ENCODE data around the gene ZBED5.
A peak's percentile ranks its signal among the peaks of the same experiment; 100 is the strongest.

Gene ZBED5

DNA sequence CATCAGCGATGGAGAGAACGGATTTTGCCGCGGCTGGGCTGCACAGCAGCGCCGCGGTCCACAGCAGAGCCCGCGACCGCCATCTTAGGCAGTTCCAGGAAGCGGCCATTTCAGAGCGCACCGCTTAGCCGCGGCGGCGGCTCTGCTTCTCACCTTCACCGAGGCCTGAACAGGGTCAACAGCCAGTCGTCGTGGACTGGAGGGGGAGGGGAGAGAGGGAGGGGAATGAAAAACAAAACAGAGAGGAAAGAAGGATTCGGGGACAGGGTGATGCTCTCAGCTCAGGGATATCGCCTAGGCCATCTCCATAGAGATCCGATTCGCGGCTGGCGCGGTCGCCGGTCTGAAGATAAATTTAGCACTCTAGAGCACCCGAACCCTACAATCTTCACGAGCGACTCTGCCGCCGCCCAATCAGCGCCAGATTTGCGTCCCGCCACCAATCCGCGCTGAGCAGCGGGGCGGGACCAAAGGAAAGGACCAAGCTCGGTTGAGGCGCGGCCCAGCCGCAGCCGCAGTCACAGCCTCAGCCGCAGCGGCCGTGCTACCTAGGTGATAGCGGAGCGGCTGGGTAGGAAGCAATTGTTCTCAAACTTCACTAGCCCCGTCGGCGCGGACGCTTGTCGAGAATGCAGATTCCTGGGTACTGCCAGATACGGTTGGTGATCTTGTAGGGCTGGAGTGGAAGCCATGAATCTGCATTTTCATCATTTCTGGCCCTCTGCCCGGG lies at the start of gene ZBED5:
Gene ZBED5 (minus strand): TSS at position 345 of the 730 bp plus-strand sequence. CDS start 3,108 bp downstream, outside the sequence.
- peak within 1 kb of the TSS; percentile 96 for H3K4me3 ChIP-seq (replicated peaks; ENCODE audit: low read depth, low read length)
- peak; percentile 98 for DNase-seq (ENCODE audit: low read depth)
- TF ChIP-seq, protein P1, sequence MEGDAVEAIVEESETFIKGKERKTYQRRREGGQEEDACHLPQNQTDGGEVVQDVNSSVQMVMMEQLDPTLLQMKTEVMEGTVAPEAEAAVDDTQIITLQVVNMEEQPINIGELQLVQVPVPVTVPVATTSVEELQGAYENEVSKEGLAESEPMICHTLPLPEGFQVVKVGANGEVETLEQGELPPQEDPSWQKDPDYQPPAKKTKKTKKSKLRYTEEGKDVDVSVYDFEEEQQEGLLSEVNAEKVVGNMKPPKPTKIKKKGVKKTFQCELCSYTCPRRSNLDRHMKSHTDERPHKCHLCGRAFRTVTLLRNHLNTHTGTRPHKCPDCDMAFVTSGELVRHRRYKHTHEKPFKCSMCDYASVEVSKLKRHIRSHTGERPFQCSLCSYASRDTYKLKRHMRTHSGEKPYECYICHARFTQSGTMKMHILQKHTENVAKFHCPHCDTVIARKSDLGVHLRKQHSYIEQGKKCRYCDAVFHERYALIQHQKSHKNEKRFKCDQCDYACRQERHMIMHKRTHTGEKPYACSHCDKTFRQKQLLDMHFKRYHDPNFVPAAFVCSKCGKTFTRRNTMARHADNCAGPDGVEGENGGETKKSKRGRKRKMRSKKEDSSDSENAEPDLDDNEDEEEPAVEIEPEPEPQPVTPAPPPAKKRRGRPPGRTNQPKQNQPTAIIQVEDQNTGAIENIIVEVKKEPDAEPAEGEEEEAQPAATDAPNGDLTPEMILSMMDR (IDR thresholded peaks at IDR 0.05; ENCODE audit: low read length, missing control alignments) = no peak

DNA sequence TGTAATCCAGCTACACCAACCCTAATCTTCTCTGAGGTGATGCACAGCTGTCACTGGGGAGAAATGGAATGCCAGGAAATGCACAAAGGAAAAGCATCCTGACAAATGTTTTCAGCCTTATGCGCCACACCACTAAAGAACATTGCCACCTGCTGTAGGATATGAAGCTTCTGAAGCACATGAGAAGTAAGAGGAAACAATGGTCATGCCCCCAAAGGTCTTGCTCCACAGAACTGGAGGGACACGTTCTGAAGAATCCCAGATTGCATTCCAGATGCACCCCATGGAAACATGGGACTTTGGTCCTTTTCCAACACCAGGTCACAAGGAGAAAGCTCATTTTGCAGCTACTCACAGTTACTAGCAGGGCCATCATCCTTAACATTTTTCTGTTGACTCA lies 48.7 kb upstream of the ZBED5 start:
- peak; percentile 51 for DNase-seq (ENCODE audit: low read depth)
- no peak overlapping the region for H3K4me3 ChIP-seq (replicated peaks; ENCODE audit: low read depth, low read length)
- TF ChIP-seq, protein P1 (IDR thresholded peaks at IDR 0.05; ENCODE audit: low read length, missing control alignments) = peak; percentile 16

DNA sequence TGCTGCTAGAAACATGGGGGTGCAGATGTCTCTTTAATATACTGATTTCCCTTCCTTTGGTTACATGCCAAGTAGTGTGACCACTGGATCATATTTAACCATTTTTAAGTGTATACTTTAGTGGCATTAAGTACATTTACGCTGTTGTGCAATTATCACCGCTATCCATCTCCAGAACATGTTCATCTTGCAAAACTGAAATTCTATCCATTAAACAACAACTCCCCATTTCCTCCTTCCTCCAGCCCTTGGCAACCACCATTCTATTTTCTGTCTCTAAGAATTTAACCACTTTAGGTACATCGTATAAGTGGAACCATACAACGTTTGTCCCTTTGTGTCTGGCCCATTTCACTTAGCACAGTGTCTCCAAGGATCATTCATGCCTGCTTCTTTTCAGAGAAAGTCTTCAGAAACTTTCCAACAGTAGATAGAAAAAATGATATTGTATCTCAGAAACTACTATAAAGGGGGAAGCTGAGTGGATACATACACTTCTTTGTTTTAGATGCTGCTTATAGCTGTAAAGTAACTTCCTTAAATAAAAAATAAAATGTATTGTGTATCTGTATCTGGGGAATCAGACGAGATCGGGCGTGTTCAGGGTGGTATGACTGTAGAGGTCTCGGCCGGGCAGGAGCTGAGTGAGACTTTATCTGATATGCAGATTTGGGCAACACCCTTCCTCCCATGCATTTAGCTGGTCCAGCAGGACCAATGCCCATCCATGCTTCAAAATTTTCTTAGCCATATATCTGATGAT lies 44.6 kb upstream of the ZBED5 start:
- H3K4me3 ChIP-seq (replicated peaks; ENCODE audit: low read depth, low read length) = no peak overlapping the region
- TF ChIP-seq, protein P1 (IDR thresholded peaks at IDR 0.05; ENCODE audit: low read length, missing control alignments) = no peak
- DNase-seq (ENCODE audit: low read depth) = no peak

DNA sequence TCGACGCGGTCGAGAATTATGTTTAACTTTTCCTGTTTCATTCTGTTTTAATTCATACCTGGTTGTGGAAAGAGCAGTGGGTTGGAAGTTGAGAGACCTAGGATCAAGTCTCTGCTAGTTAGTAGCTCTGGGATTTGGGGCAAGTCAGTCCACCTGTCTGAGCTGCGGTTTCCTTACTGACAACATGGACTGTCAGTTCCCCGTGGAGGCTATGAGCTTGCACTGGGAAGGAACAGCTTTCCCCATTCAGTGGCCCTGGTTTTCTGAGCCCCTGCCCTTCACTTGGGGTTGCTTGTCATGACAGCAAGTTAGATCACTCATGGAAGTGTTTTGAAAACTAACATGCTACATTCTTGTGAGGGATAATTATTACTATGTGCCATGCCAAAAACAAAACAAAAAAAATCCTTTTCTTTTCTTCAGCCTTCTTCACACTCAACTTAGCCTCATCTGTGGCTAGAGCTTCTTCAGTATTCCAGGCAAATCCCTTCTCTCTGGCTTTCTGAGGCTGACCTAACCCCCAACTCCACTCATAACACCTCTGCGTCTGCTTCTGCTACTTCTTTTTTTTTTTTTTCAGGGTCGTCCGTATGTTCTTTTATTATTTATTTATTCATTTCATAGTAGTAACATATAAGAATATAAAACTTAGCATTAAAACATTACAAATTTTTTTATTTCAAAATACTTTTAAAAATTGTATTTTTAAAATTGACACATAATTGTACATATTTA lies 43.0 kb upstream of the ZBED5 start:
- no peak for DNase-seq (ENCODE audit: low read depth)
- TF ChIP-seq, protein P1 (IDR thresholded peaks at IDR 0.05; ENCODE audit: low read length, missing control alignments) = no peak
- H3K4me3 ChIP-seq (replicated peaks; ENCODE audit: low read depth, low read length) = no peak overlapping the region

DNA sequence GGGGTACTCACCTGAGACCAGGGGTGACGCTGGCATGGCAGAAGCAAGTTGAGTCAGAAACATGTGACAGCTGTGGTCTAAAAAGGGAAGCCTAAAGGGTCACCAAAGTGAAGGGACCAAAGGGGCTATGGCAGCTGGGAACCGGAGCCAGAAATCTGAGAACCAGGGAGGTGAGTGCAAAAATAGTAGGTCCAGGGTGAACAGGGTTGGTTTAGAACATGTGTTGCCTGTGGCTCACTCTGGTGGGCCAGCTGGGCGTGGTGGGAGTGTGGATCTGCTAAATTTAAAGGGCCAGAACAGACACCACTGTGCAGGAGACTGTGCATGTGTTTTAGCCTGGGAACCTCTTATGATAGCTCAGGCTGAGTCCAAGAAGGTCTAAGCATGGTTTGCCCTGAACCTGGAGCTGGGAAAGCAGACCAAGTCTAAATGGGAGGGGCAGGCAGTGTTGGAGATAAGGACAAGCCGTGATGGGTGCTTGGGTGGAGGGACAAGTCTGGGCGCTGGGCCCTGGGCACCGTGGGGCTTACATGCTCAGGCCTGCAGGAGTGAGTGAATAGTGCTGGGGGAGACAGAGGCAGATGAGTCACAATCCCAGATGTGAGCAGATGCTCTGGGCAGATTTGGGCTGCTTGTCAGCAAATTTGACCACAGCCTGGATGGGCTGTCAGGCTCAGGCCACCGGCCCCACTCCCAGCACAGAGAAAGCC lies 41.4 kb upstream of the ZBED5 start:
- peak overlapping the region; percentile 11 for H3K4me3 ChIP-seq (replicated peaks; ENCODE audit: low read depth, low read length)
- DNase-seq (ENCODE audit: low read depth) = no peak
- TF ChIP-seq, protein P1 (IDR thresholded peaks at IDR 0.05; ENCODE audit: low read length, missing control alignments) = no peak

DNA sequence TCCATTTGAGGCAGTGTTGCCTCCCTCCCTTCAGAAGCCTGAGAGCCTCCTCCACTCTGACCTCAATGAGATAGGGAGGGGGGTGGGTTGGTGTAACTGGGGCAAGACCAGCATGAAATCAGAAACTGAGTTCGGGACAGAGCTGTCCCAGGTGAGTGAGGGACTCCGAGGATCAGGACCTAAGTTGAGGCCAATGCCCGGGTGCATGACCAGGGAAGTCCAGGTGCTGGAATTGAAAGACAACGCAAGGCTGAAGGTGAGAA lies 40.8 kb upstream of the ZBED5 start:
- DNase-seq (ENCODE audit: low read depth) = no peak
- TF ChIP-seq, protein P1 (IDR thresholded peaks at IDR 0.05; ENCODE audit: low read length, missing control alignments) = no peak
- H3K4me3 ChIP-seq (replicated peaks; ENCODE audit: low read depth, low read length) = no peak overlapping the region

Data from fibroblast of pulmonary artery (primary cell).